GM23248 (cell line): Measurements from ENCODE around the gene USP22. TPM values are rescaled to one million over a fixed set of nuclear protein-coding genes. Genes with fewer than 3 reads are reported as not detected.
A peak's percentile ranks its signal among the peaks of the same experiment; 100 is the strongest.

Source experiments
- DNase-seq: peaks from one replicate; pipeline ENCODE4 v3.0.0-alpha.2; 2015
- H2AFZ ChIP-seq: fragments of 200-600 bp; sonication (generic); 2 replicates; pipeline ENCODE4 v1.6.1; 2016; ENCODE audit warnings: antibody characterized with exemption
- H3F3A ChIP-seq: fragments of 200-600 bp; sonication (generic); 2 replicates; pipeline ENCODE4 v1.6.1; 2016; ENCODE audit warnings: mild to moderate bottlenecking, antibody characterized with exemption, mixed run types; ENCODE audit not compliant: insufficient read depth
- H3K27ac ChIP-seq: fragments of 200-600 bp; sonication (generic); 2 replicates; pipeline ENCODE4 v1.5.1; 2016; ENCODE audit warnings: mild to moderate bottlenecking
- H3K27me3 ChIP-seq: fragments of 200-600 bp; sonication (generic); replicated peaks from 2 replicates; pipeline ENCODE4 v1.6.1; 2016; ENCODE audit warnings: mild to moderate bottlenecking; ENCODE audit not compliant: insufficient read depth
- H3K36me3 ChIP-seq: fragments of 200-600 bp; sonication (generic); 2 replicates; pipeline ENCODE4 v1.6.1; 2016; ENCODE audit warnings: low read depth, mild to moderate bottlenecking
- H3K4me1 ChIP-seq: fragments of 200-600 bp; sonication (generic); 2 replicates; pipeline ENCODE4 v1.6.1; 2016; ENCODE audit warnings: mild to moderate bottlenecking; ENCODE audit not compliant: insufficient read depth
- H3K4me2 ChIP-seq: fragments of 200-600 bp; sonication (generic); one replicate; pipeline ENCODE4 v1.6.1; 2016; ENCODE audit warnings: mild to moderate bottlenecking; ENCODE audit not compliant: unreplicated experiment
- H3K4me3 ChIP-seq: fragments of 200-600 bp; sonication (generic); 2 replicates; pipeline ENCODE4 v1.5.1; 2016; ENCODE audit warnings: mild to moderate bottlenecking
- H3K79me2 ChIP-seq: fragments of 200-600 bp; sonication (generic); 2 replicates; pipeline ENCODE4 v1.6.1; 2016; ENCODE audit warnings: mild to moderate bottlenecking; ENCODE audit not compliant: insufficient read depth
- H3K9ac ChIP-seq: fragments of 200-600 bp; sonication (generic); 2 replicates; pipeline ENCODE4 v1.6.1; 2016; ENCODE audit warnings: mild to moderate bottlenecking
- H3K9me2 ChIP-seq: fragments of 200-600 bp; sonication (generic); 2 replicates; pipeline ENCODE4 v1.6.1; 2016; ENCODE audit warnings: mixed run types, mild to moderate bottlenecking, moderate library complexity; ENCODE audit not compliant: insufficient read depth
- H3K9me3 ChIP-seq: fragments of 200-600 bp; sonication (generic); one replicate; pipeline ENCODE4 v1.6.1; 2017; ENCODE audit warnings: low read depth
- H4K20me1 ChIP-seq: fragments of 200-600 bp; sonication (generic); 2 replicates; pipeline ENCODE4 v1.6.0; 2016; ENCODE audit not compliant: insufficient read depth
- EZH2 ChIP-seq: fragments of 200-600 bp; sonication (generic); IDR thresholded peaks from 2 replicates; pipeline ENCODE4 v1.6.1; 2018; ENCODE audit warnings: antibody characterized with exemption, mild to moderate bottlenecking; ENCODE audit not compliant: insufficient read depth, poor library complexity, severe bottlenecking
- EZH2phosphoT487 ChIP-seq: fragments of 200-600 bp; sonication (generic); IDR thresholded peaks from 2 replicates; pipeline ENCODE4 v1.6.1; 2018; ENCODE audit warnings: antibody characterized with exemption, moderate library complexity, mild to moderate bottlenecking, low read depth; ENCODE audit not compliant: insufficient read depth
- WGBS, 2 experiments: methylation state at CpG; one replicate each; pipeline ENCODE4 v1.1.6; 2015 to 2017; ENCODE audit warnings: low lambda C conversion rate in 2 of 2, low coverage in 1 of 2; ENCODE audit errors: missing lambda C conversion rate in 2 of 2; 5-methylcytosine and 5-hydroxymethylcytosine counted together
- in situ Hi-C: fragments of 300-500 bp; cut with MboI; formaldehyde crosslinking; loops from 2 replicates; pipeline ENCODE4 v1.15.0; 2020
- polyA plus RNA-seq: library from polyadenylated mRNA; unstranded; fragments of >200 nt; fragmentation: Nextera tagmentation; extraction: Ambion mirVana; gene quantifications from 2 replicates; pipeline ENCODE4 v1.2.1, GENCODE V29; 2016
- total RNA-seq: library from RNA; depleted of rRNA; stranded (reverse); fragments of >200 nt; shearing (Covaris generic); gene quantifications from 2 replicates; pipeline ENCODE4 v1.2.3, GENCODE V29; 2014; rRNA removed

USP22 gene
- total RNA-seq (154 and 161 TPM in 2 replicates), polyA plus RNA-seq (70.6 and 75.1 TPM in 2 replicates)

DNA sequence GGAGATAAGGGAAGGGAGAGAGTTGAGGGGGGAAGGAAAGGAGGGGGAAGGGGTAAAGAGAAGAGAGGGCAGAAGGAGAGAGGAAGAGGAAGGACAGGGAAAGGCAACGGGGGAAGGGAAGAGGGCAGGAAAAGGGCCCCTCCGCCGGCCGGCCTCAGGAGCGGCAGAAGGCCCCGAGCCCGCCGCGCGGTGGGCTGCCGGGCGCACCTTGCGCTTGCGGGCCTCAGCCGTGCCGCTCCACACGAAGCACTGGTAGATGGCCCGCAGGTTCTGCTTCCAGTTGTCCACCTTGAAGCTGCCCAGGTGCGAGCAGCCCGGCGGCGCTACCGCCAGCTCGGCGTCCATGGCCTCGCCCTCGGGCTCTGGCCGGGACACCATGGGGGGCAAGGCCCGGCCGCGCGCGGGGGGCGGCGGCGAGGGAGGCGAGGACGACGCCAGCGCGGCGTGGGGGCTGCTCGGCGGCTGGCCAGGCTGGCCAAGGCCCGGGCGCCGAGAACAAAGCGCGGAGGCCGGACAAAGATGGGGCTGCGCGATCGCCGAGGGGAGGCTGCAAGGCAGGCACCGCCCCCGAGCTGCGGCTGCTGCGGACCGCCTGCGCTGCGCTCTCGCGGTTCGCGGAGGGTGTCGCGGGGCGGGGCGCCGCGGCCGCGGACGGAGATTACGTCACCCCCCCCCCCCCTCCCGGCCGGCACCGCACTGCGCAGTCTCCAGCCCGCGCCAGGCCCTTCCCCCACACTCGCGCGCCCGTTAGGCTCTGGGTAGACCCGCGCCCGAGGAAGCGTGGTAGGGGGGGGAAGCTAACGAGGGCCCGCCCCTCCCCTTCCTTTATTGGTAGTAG, at the start of gene USP22:
Gene USP22 (minus strand): TSS at position 554 of the 838 bp plus-strand sequence. CDS start 176 bp downstream, at position 378.
- WGBS, 2 experiments, result 1% methylated on average over 36 to 44 of the region's 91 CpGs

DNA sequence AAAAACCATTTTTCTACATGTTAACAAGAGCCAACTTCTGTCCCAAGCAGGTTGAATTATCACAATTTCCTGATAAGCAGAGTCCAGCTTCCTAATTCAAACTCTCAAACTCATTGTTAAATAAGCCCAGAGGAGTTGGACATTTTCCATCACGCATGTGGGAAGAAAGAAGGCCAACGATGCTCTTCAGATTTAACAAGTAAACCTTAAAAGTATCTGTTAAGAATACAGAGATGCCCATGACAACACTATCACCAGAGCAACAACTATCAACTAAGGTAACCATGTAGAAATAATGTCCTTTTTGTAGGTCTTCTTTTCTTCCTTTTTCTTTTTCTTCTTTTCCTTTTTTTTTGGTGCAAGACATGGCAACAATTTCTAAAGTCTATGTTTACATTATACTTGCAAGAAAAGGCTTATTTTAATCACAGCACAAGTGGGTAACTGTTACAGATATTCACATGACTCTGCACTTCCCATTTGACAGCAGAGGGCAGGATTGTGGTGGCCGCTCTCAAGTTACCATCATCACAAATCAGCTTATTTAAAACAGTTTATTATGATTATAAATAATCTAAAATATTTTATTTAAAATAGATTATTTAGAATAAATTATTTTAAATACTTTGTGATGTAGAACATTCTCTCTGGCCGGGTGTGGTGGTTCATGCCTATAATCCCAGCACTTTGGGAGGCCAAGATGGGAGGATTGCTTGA, 48.2 kb upstream of the USP22 start:
- no peak overlapping the region for H3K27ac ChIP-seq
- H2AFZ ChIP-seq, result no peak overlapping the region
- no peaks in the 10 kb centered on the region for H3K9me2 ChIP-seq
- H3K4me2 ChIP-seq, result no peak overlapping the region
- no peaks in the 10 kb centered on the region for H3K36me3 ChIP-seq
- no peaks in the 10 kb centered on the region for H3K27me3 ChIP-seq
- H3K79me2 ChIP-seq, result no peaks in the 10 kb centered on the region
- H3K9ac ChIP-seq, result no peak overlapping the region
- whole genome bisulfite sequencing, 2 experiments, result 62 to 69% methylated on average over 4 of the region's 4 CpGs
- TF ChIP-seq EZH2phosphoT487 (no peak), EZH2 (no peak)
- H3F3A ChIP-seq, result peaks cover 10% of the 10 kb centered on the region
- no peaks in the 10 kb centered on the region for H4K20me1 ChIP-seq
- no peaks in the 10 kb centered on the region for H3K9me3 ChIP-seq
- DNase-seq, result no peak
- H3K4me3 ChIP-seq, result no peak overlapping the region
- in situ Hi-C loops, result loop anchor here (25.0 kb wide), 1 partner anchor 96 kb away; no protein-coding TSS in a partner anchor
- no peaks in the 10 kb centered on the region for H3K4me1 ChIP-seq

More for the DNA sequence above, at the start of gene USP22:
- Histone ChIP-seq H3K79me2 (peaks cover 50% of the 10 kb centered on the region), H3K27ac (peak within 1 kb of the TSS; percentile 99), H3K9ac (peak within 1 kb of the TSS; percentile 100), H3K9me2 (no peaks in the 10 kb centered on the region), H2AFZ (peak within 1 kb of the TSS; percentile 80), H3K4me2 (peak within 1 kb of the TSS; percentile 92), H3K9me3 (no peaks in the 10 kb centered on the region), H3K36me3 (no peaks in the 10 kb centered on the region), H3K4me1 (peaks cover 21% of the 10 kb centered on the region), H3F3A (peaks cover 27% of the 10 kb centered on the region), H3K4me3 (peak within 1 kb of the TSS; percentile 100), H4K20me1 (peaks cover 12% of the 10 kb centered on the region), H3K27me3 (no peaks in the 10 kb centered on the region)
- TF ChIP-seq EZH2 (no peak), EZH2phosphoT487 (no peak)
- DNase-seq, result peak; percentile 98
- in situ Hi-C loops, result no loop called here

DNA sequence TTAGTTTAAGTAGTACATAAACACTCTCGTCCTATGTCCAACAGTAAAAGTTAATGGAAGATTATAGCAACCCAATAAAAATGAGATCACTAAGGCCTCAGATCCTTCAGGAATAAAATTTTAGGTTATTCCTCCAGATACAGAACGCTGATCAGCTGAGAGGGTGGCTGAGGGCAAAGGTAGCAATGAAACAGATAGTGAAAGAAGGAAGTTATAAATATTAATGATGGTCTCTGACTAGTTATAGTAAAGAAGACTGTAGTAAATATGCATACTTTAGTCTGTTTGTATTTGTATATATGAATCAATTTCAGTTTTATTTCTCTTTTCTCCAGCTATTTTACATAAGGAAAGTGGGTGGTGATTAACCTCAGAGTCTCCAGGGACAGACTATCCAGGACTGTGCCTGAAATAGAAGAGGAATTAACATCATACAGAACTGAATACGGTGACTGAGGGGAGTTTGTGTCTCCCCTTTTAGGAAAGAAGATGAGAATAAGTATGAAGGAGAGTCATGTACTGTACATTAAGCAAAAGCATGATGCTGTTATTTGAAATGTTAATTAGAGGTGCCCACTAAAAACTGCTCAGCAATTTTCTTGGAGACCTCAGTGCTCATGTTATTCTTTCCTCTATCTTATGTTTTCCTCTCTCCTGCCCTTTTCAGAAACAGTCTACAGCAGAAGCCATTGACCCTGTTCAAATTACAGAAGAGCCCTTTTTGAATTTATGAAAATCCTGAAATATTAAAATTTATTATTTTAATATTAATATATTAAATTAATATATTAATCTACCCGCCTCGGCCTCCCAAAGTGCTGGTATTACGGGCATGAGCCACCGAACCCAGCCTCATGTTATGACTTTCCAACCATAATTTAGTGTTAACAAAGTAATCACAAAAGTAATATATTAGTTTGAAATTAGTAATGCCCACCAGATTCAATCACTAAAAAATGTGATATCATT, 47.4 kb upstream of the USP22 start:
- no peak overlapping the region for H3K4me2 ChIP-seq
- H3F3A ChIP-seq, result peaks cover 10% of the 10 kb centered on the region
- H3K4me3 ChIP-seq, result no peak overlapping the region
- H3K9me2 ChIP-seq, result no peaks in the 10 kb centered on the region
- H4K20me1 ChIP-seq, result no peaks in the 10 kb centered on the region
- H3K27me3 ChIP-seq, result no peaks in the 10 kb centered on the region
- no peaks in the 10 kb centered on the region for H3K36me3 ChIP-seq
- H3K4me1 ChIP-seq, result no peaks in the 10 kb centered on the region
- TF ChIP-seq EZH2 (no peak), EZH2phosphoT487 (no peak)
- in situ Hi-C loops, result loop anchor here (25.0 kb wide), 1 partner anchor 97 kb away; no protein-coding TSS in a partner anchor
- WGBS, 2 experiments, result 89 to 90% methylated on average over 7 of the region's 7 CpGs
- H3K9me3 ChIP-seq, result no peaks in the 10 kb centered on the region
- no peak for DNase-seq
- no peak overlapping the region for H2AFZ ChIP-seq
- no peaks in the 10 kb centered on the region for H3K79me2 ChIP-seq
- H3K27ac ChIP-seq, result no peak overlapping the region
- H3K9ac ChIP-seq, result no peak overlapping the region

DNA sequence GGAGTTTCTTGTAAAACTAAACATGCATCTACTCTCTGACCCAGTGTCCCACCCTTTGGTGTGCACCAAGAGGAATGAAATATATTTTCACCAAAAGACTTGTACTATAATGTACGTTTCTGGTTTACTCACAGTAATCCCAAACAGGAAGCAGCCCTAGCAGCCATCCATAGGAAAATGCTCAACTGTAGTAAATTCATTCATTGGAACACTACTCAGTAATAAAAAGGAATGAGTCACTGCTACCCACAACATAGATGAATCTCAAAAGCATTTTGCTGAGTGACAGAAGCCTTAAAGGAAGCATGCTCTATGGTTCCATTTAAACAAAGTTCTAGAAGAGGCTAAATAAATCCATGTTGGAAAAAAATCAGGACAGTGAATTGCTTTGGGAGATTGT, 46.3 kb upstream of the USP22 start:
- H3K9ac ChIP-seq, result no peak overlapping the region
- H3F3A ChIP-seq, result peaks cover 10% of the 10 kb centered on the region
- no peak overlapping the region for H3K27ac ChIP-seq
- no peaks in the 10 kb centered on the region for H3K9me3 ChIP-seq
- no peak overlapping the region for H3K4me3 ChIP-seq
- TF ChIP-seq EZH2phosphoT487 (no peak), EZH2 (no peak)
- no peaks in the 10 kb centered on the region for H3K36me3 ChIP-seq
- no peak overlapping the region for H2AFZ ChIP-seq
- H3K27me3 ChIP-seq, result no peaks in the 10 kb centered on the region
- DNase-seq, result peak; percentile 73
- no peaks in the 10 kb centered on the region for H3K4me1 ChIP-seq
- H3K4me2 ChIP-seq, result no peak overlapping the region
- in situ Hi-C loops, result loop anchor here (25.0 kb wide), 1 partner anchor 98 kb away; no protein-coding TSS in a partner anchor
- no peaks in the 10 kb centered on the region for H4K20me1 ChIP-seq
- no peaks in the 10 kb centered on the region for H3K79me2 ChIP-seq
- WGBS, 2 experiments, result 0% methylated on average over 1 of the region's 1 CpG
- H3K9me2 ChIP-seq, result no peaks in the 10 kb centered on the region
